K562 (cell line): ENCODE results near the gene CELSR2. TPM values are rescaled to one million over a fixed set of nuclear protein-coding genes. Genes with fewer than 3 reads are reported as not detected.

Source experiments
- ATAC-seq: fragments of 200-7000 bp; cut with Tn5 transposase; 3 replicates; pipeline ENCODE4 v1.9.1; 2020; ENCODE audit warnings: moderate library complexity
- BruUV-seq: library from RNA; stranded (reverse); fragments of 400-500 nt; replicated peaks from 2 replicates; lab custom pipeline; 2021; lab: Mats Ljungman, UMichigan
- CTCF ChIA-PET: fragments of 300-600 bp; formaldehyde crosslinking; extraction: SDS; loops from one replicate; lab custom pipeline; 2021; ENCODE audit warnings: low intra/inter-chr PET ratio; lab: Yijun Ruan, JAX
- POLR2A ChIA-PET: fragments of 300-600, 350-650 bp; sonication (Branson Sonifier 250); formaldehyde crosslinking; extraction: SDS; loops from one replicate; lab custom pipeline; 2021; ENCODE audit warnings: antibody characterized with exemption, inconsistent platforms; lab: Yijun Ruan, JAX
- DNase-seq, 4 experiments: peaks; one replicate each; pipeline versions ENCODE4 v3.0.0 to v3.0.0-alpha.2; 2011 to 2018; ENCODE audit warnings: low spot score in 3 of 4, mixed read lengths in 3 of 4; ENCODE audit errors: extremely low read depth in 1 of 4
- FAIRE-seq: peaks from 2 replicates; lab custom pipeline; 2011; peaks lifted over from hg19 to GRCh38; lab: Jason Lieb, UNC
- H2AFZ ChIP-seq: 2 replicates; pipeline ENCODE4 v1.6.0; 2011; ENCODE audit warnings: low read depth, low read length, control low read depth, inconsistent platforms
- H3K27ac ChIP-seq: fragments of 200-600 bp; 3 replicates; pipeline ENCODE4 v1.8.0; 2011; ENCODE audit warnings: low read depth, mild to moderate bottlenecking, control low read depth, inconsistent platforms, low read length, moderate library complexity, mixed read lengths; ENCODE audit errors: extremely low read depth
- H3K27me3 ChIP-seq, 2 experiments: fragments of 300-600 bp in 1 of 2; 2 replicates in 1 of 2; 3 replicates in 1 of 2; pipeline versions ENCODE4 v1.6.0 to v1.8.0; 2011; ENCODE audit warnings: inconsistent platforms in 2 of 2, low read length in 2 of 2, mild to moderate bottlenecking in 1 of 2, mixed read lengths in 1 of 2, moderate library complexity in 1 of 2; ENCODE audit not compliant: control insufficient read depth in 2 of 2, insufficient read depth in 2 of 2
- H3K36me3 ChIP-seq: fragments of 300-600 bp; 3 replicates; pipeline ENCODE4 v1.8.0; 2011; ENCODE audit warnings: mild to moderate bottlenecking, low read length, inconsistent platforms; ENCODE audit not compliant: control insufficient read depth, insufficient read depth
- H3K4me1 ChIP-seq, 2 experiments: fragments of 200-600 bp in 1 of 2; replicated peaks in 1 of 2; 2 replicates in 1 of 2; 3 replicates in 1 of 2; pipeline versions ENCODE4 v1.5.1 to v1.8.0; 2011; ENCODE audit warnings: inconsistent platforms in 2 of 2, low read length in 2 of 2, mild to moderate bottlenecking in 1 of 2, mixed read lengths in 1 of 2, moderate library complexity in 1 of 2; ENCODE audit not compliant: control insufficient read depth in 2 of 2, insufficient read depth in 2 of 2
- H3K4me2 ChIP-seq: 2 replicates; pipeline ENCODE4 v1.6.1; 2011; ENCODE audit warnings: low read length, control low read depth, inconsistent platforms, mixed read lengths; ENCODE audit not compliant: insufficient read depth
- H3K4me3 ChIP-seq: fragments of 200-600 bp; sonication (generic), shearing (Covaris generic); 2 replicates; pipeline ENCODE4 v1.5.1; 2016; ENCODE audit warnings: control low read depth, inconsistent platforms
- H3K79me2 ChIP-seq: fragments of 200-600 bp; 3 replicates; pipeline ENCODE4 v1.8.0; 2011; ENCODE audit warnings: low read length, inconsistent platforms; ENCODE audit not compliant: control insufficient read depth, insufficient read depth
- H3K9ac ChIP-seq, 2 experiments: 2 replicates each; pipeline versions ENCODE4 v1.6.0 to v1.6.1; 2011; ENCODE audit warnings: low read depth in 2 of 2, low read length in 2 of 2, control low read depth in 1 of 2, inconsistent platforms in 1 of 2, mild to moderate bottlenecking in 1 of 2, mixed read lengths in 1 of 2; ENCODE audit not compliant: insufficient read depth in 1 of 2
- H3K9me1 ChIP-seq: one replicate; pipeline ENCODE4 v1.6.0; 2011; ENCODE audit warnings: inconsistent platforms, mild to moderate bottlenecking, low read length, moderate library complexity; ENCODE audit not compliant: control insufficient read depth, insufficient read depth
- H3K9me3 ChIP-seq: replicated peaks from 2 replicates; pipeline ENCODE4 v1.5.1; 2011; ENCODE audit warnings: low read depth, low read length, inconsistent platforms; ENCODE audit not compliant: control insufficient read depth, insufficient read depth
- H4K20me1 ChIP-seq: replicated peaks from 2 replicates; pipeline ENCODE4 v1.6.1; 2011; ENCODE audit warnings: low read length, inconsistent platforms, mixed read lengths; ENCODE audit not compliant: control insufficient read depth, insufficient read depth
- MED1 ChIP-seq: sonication (generic); formaldehyde crosslinking; IDR thresholded peaks from 2 replicates; pipeline ENCODE4 v1.8.1; 2023; ENCODE audit warnings: missing genetic modification reagents, borderline replicate concordance
- WGBS: fragments of 100-300 bp; shearing (Covaris generic); methylation state at CpG from one replicate; pipeline ENCODE4 v1.1.6; 2016; ENCODE audit warnings: low coverage, mixed read lengths; ENCODE audit not compliant: insufficient coverage; ENCODE audit errors: missing lambda C conversion rate; 5-methylcytosine and 5-hydroxymethylcytosine counted together
- in situ Hi-C: fragments of 300-500 bp; cut with MboI; formaldehyde crosslinking; loops from 4 replicates; pipeline ENCODE4 v1.15.0; 2018; ENCODE audit warnings: inconsistent platforms, mixed read lengths
- intact Hi-C: fragments of 100-400 bp; cut with micrococcal nuclease; formaldehyde crosslinking; loops from 2 replicates; pipeline ENCODE4 v1.14.2; 2022
- polyA plus RNA-seq, 8 experiments: library from polyadenylated mRNA; depleted of rRNA in 4 of 8; stranded (reverse) in 5 of 8; unstranded in 3 of 8; fragments of >200 nt; fragmentation: Nextera tagmentation in 2 of 8; fragmentation: Illumina TruSeq in 1 of 8; extraction: Ambion mirVana in 2 of 8; extraction: Trizol in 1 of 8; gene quantifications; 2 replicates each; pipeline versions ENCODE4 v1.2.1 to v1.2.3, GENCODE V29; 2011 to 2014; ENCODE audit warnings: inconsistent platforms in 1 of 8, missing spikeins in 1 of 8
- total RNA-seq, 7 experiments: library from RNA; depleted of rRNA in 6 of 7; stranded (reverse); fragments of >200 nt in 6 of 7; fragmentation: Illumina TruSeq in 2 of 7; extraction: Trizol in 2 of 7; gene quantifications; 2 replicates each; pipeline versions ENCODE4 v1.2.1 to v1.2.3, GENCODE V29; 2011 to 2021; ENCODE audit warnings: low replicate concordance in 1 of 7
- TF ChIP-seq, protein P1 (sequence below): fragments of 250-450 bp; sonication (Bioruptor Pico); IDR thresholded peaks from 2 replicates; pipeline ENCODE4 v1.5.1; 2021; ENCODE audit warnings: mild to moderate bottlenecking

Gene CELSR2
- total and polyA plus RNA-seq, 9 of the 15 experiments (the other 6 are each of a cell fraction or from before 2014, with no cell fraction given): 0.31 to 21.9 (median 4.2) TPM

DNA sequence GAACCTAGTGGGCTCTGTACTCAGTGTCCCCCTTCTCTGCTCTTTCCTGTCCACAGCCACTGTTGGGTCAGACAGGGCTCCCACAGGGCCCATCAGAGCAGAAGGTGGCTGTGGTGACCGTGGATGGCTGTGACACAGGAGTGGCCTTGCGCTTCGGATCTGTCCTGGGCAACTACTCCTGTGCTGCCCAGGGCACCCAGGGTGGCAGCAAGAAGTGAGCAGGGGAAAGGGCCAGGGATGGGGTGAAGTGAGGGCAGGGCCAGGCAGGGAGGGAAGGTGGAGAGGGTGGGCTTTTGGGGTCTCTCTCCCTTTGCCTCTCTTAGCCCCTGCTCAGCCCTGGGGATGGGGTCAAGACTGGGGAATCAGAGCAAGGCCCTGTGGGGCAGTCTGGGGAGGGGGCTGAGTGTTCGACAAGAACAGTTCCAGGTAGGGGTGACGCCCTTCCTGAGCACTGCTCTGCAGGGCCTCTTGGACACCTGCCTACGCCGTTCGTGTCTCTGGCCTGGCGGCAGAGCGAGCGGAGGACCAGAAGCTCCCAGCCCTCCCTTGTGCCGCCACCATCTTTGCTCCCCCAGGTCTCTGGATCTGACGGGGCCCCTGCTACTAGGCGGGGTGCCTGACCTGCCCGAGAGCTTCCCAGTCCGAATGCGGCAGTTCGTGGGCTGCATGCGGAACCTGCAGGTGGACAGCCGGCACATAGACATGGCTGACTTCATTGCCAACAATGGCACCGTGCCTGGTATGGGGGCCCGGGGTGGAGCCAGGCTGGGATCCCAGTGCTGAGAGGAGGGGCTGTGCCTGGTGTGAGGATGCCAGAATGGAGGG is 13.1 kb downstream of the CELSR2 start:
- Histone ChIP-seq H3K9me3 (no peaks in the 10 kb centered on the region), H3K27ac (no peak overlapping the region), H3K4me3 (no peak overlapping the region), H3K27me3 (no peaks in the 10 kb centered on the region), H3K36me3 (peaks cover 39% of the 10 kb centered on the region; the same call in 2 of the 3 replicates), H4K20me1 (no peaks in the 10 kb centered on the region), H3K79me2 (no peaks in the 10 kb centered on the region), H2AFZ (no peak overlapping the region), H3K9me1 (no peaks in the 10 kb centered on the region), H3K4me2 (no peak overlapping the region), H3K9ac (peak overlapping the region in 1 of 2 experiments; percentile 36; a peak in 1 of 4 replicates), H3K4me1 (peaks cover 0 to 40% of the 10 kb centered on the region in 2 experiments; a peak in 2 of 5 replicates)
- no peak for DNase-seq
- CTCF ChIA-PET: interaction anchor here (2.4 to 5.5 kb wide), 3 partner anchors 61 to 270 kb away, joined by 28 to 91 read pairs (median 32); partner anchors contain the start of gene SORT1
- ATAC-seq: no peak
- WGBS: 75% methylated on average over 21 of the region's 22 CpGs
- intact Hi-C loops: loop anchor here (1.0 to 10.0 kb wide), 4 partner anchors 61 to 270 kb away; partner anchors contain the start of gene ELAPOR1
- FAIRE-seq: no peak
- no TSS peak for BruUV-seq
- POLR2A ChIA-PET: interaction anchor here (1.0 to 1.4 kb wide), 2 partner anchors 20 to 136 kb away, joined by 3 to 9 read pairs; partner anchors contain the start of genes PSRC1 and SORT1
- TF ChIP-seq, protein P1, sequence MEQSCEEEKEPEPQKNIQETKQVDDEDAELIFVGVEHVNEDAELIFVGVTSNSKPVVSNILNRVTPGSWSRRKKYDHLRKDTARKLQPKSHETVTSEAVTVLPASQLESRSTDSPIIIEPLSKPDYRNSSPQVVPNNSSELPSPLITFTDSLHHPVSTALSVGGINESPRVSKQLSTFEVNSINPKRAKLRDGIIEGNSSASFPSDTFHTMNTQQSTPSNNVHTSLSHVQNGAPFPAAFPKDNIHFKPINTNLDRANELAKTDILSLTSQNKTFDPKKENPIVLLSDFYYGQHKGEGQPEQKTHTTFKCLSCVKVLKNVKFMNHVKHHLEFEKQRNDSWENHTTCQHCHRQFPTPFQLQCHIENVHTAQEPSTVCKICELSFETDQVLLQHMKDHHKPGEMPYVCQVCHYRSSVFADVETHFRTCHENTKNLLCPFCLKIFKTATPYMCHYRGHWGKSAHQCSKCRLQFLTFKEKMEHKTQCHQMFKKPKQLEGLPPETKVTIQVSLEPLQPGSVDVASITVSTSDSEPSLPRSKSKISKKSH (CRISPR knock-in tag): no peak
- TF ChIP-seq MED1 (CRISPR knock-in tag): 0 out of 2 replicates have a peak, but pooled peaks have one; percentile 74
- in situ Hi-C loops: loop anchor here (5.0 kb wide), 2 partner anchors 140 to 270 kb away; no protein-coding TSS in a partner anchor
